GM23338 (cell line): ENCODE measurements around the gene MIPEP. TPM values are rescaled to one million over a fixed set of nuclear protein-coding genes. Genes with fewer than 3 reads are reported as not detected.

Experiments
- ATAC-seq: fragments of 200-7000 bp; cut with Tn5 transposase; 3 replicates; pipeline ENCODE4 v1.9.1; 2020
- DNase-seq: peaks from one replicate; pipeline ENCODE4 v3.0.0-alpha.2; 2015; ENCODE audit warnings: low spot score
- H2AFZ ChIP-seq: fragments of 200-600 bp; sonication (generic); 2 replicates; pipeline ENCODE4 v1.8.0; 2016; ENCODE audit warnings: antibody characterized with exemption, mild to moderate bottlenecking, moderate library complexity
- H3F3A ChIP-seq: fragments of 200-600 bp; sonication (generic); replicated peaks from 2 replicates; pipeline ENCODE4 v1.8.0; 2017; ENCODE audit warnings: antibody characterized with exemption, mixed run types, low read depth
- H3K27ac ChIP-seq: fragments of 200-600 bp; sonication (generic); 2 replicates; pipeline ENCODE4 v1.6.1; 2016; ENCODE audit warnings: low read depth
- H3K27me3 ChIP-seq: fragments of 200-600 bp; sonication (generic); 2 replicates; pipeline ENCODE4 v1.8.0; 2016; ENCODE audit warnings: mild to moderate bottlenecking, mixed run types, moderate library complexity; ENCODE audit not compliant: insufficient read depth
- H3K36me3 ChIP-seq: fragments of 200-600 bp; sonication (generic); 2 replicates; pipeline ENCODE4 v1.8.0; 2016; ENCODE audit warnings: mild to moderate bottlenecking; ENCODE audit not compliant: insufficient read depth
- H3K4me1 ChIP-seq: fragments of 200-600 bp; sonication (generic); 2 replicates; pipeline ENCODE4 v1.8.0; 2016; ENCODE audit warnings: mild to moderate bottlenecking, moderate library complexity; ENCODE audit not compliant: insufficient read depth
- H3K4me2 ChIP-seq: fragments of 200-600 bp; sonication (generic); 2 replicates; pipeline ENCODE4 v1.7.1; 2017; ENCODE audit warnings: mixed run types
- H3K4me3 ChIP-seq: fragments of 200-600 bp; sonication (generic); 2 replicates; pipeline ENCODE4 v1.6.1; 2016; ENCODE audit warnings: mixed run types
- H3K79me2 ChIP-seq: fragments of 200-600 bp; sonication (generic); replicated peaks from 2 replicates; pipeline ENCODE4 v1.8.0; 2017; ENCODE audit warnings: mild to moderate bottlenecking; ENCODE audit not compliant: insufficient read depth
- H3K9me2 ChIP-seq: fragments of 200-600 bp; sonication (generic); 2 replicates; pipeline ENCODE4 v1.8.0; 2017; ENCODE audit not compliant: insufficient read depth
- H4K20me1 ChIP-seq: fragments of 200-600 bp; sonication (generic); replicated peaks from 2 replicates; pipeline ENCODE4 v1.8.0; 2017; ENCODE audit warnings: mild to moderate bottlenecking; ENCODE audit not compliant: insufficient read depth
- H3K27ac Mint-ChIP-seq: 2 replicates; pipeline ENCODE4 v1.8.0; 2020; ENCODE audit warnings: inconsistent platforms, mild to moderate bottlenecking, moderate library complexity, mixed read lengths
- H3K27me3 Mint-ChIP-seq: 3 replicates; pipeline ENCODE4 v1.8.0; 2022; ENCODE audit warnings: low read depth, mild to moderate bottlenecking, moderate library complexity, mixed read lengths, inconsistent platforms; ENCODE audit not compliant: insufficient read depth, poor library complexity
- H3K36me3 Mint-ChIP-seq: 3 replicates; pipeline ENCODE4 v1.8.0; 2021; ENCODE audit warnings: low read depth, mild to moderate bottlenecking, inconsistent platforms, moderate library complexity, mixed read lengths
- H3K4me1 Mint-ChIP-seq: 3 replicates; pipeline ENCODE4 v1.8.0; 2020; ENCODE audit warnings: mild to moderate bottlenecking, inconsistent platforms, mixed read lengths
- H3K4me3 Mint-ChIP-seq: 3 replicates; pipeline ENCODE4 v1.8.0; 2021; ENCODE audit warnings: moderate library complexity, mild to moderate bottlenecking, inconsistent platforms, mixed read lengths
- H3K9me3 Mint-ChIP-seq: 3 replicates; pipeline ENCODE4 v1.8.0; 2020; ENCODE audit warnings: moderate library complexity, mild to moderate bottlenecking, inconsistent platforms, mixed read lengths
- CREB1 ChIP-seq: fragments of 250-450 bp; sonication (Bioruptor Pico); IDR thresholded peaks from 2 replicates; pipeline ENCODE4 v1.5.0; 2020; ENCODE audit warnings: low read depth, mild to moderate bottlenecking, moderate library complexity
- ETS1 ChIP-seq: IDR thresholded peaks from 2 replicates; pipeline ENCODE4 v1.6.1; 2016; ENCODE audit warnings: antibody characterized with exemption
- EZH2phosphoT487 ChIP-seq: fragments of 200-600 bp; sonication (generic); IDR thresholded peaks from one replicate; pipeline ENCODE4 v1.8.1; 2018; ENCODE audit warnings: antibody characterized with exemption; ENCODE audit not compliant: unreplicated experiment
- JUNB ChIP-seq: IDR thresholded peaks from one replicate; pipeline ENCODE4 v1.6.1; 2016; ENCODE audit warnings: antibody characterized with exemption; ENCODE audit not compliant: unreplicated experiment
- NANOG ChIP-seq: IDR thresholded peaks from 2 replicates; pipeline ENCODE4 v1.6.1; 2016; ENCODE audit warnings: antibody characterized with exemption, borderline replicate concordance
- ZNF114 ChIP-seq: fragments of 250-450 bp; sonication (Bioruptor Pico); IDR thresholded peaks from 2 replicates; pipeline ENCODE4 v1.5.0; 2020; ENCODE audit warnings: mild to moderate bottlenecking, moderate library complexity
- ZNF462 ChIP-seq: fragments of 250-450 bp; sonication (Bioruptor Pico); IDR thresholded peaks from 2 replicates; pipeline ENCODE4 v1.5.0; 2020; ENCODE audit warnings: mild to moderate bottlenecking, moderate library complexity
- polyA plus RNA-seq: library from polyadenylated mRNA; unstranded; fragments of >200 nt; fragmentation: Nextera tagmentation; extraction: Ambion mirVana; gene quantifications from 2 replicates; pipeline ENCODE4 v1.2.1, GENCODE V29; 2016
- total RNA-seq: library from RNA; depleted of rRNA; stranded (reverse); fragments of >200 nt; shearing (Covaris generic); gene quantifications from 2 replicates; pipeline ENCODE4 v1.2.3, GENCODE V29; 2014

MIPEP gene
- total and polyA plus RNA-seq, 2 experiments from 2014 or later, result 20.8 to 22.5 TPM

- ATAC-seq, result no peak
- Mint-ChIP-seq H3K4me1 (peaks cover 17% of the 10 kb centered on the region), H3K4me3 (no peak overlapping the region), H3K27ac (no peak overlapping the region), H3K27me3 (peaks cover 1% of the 10 kb centered on the region), H3K36me3 (no peaks in the 10 kb centered on the region; the same call in 2 of the 3 replicates), H3K9me3 (peaks cover 2% of the 10 kb centered on the region; the same call in 2 of the 3 replicates)
- Histone ChIP-seq H3K9me2 (no peaks in the 10 kb centered on the region), H3K4me3 (no peak overlapping the region), H3K27ac (no peak overlapping the region), H3K79me2 (no peaks in the 10 kb centered on the region), H3K4me1 (peaks cover 12% of the 10 kb centered on the region), H3K36me3 (no peaks in the 10 kb centered on the region), H3F3A (no peaks in the 10 kb centered on the region), H4K20me1 (no peaks in the 10 kb centered on the region), H3K4me2 (no peak overlapping the region), H3K27me3 (no peaks in the 10 kb centered on the region), H2AFZ (no peak overlapping the region)
- no peak for DNase-seq
- TF ChIP-seq ZNF462 (CRISPR knock-in tag) (no peak), ETS1 (no peak), EZH2phosphoT487 (no peak), CREB1 (no peak), ZNF114 (CRISPR knock-in tag) (no peak), NANOG (no peak), JUNB (no peak)
Observed at GRCh38 chr13:23923031-23923430, 33.8 kb upstream of the MIPEP start.
